ENCODE measurements around the gene DIP2B. TPM values are rescaled to one million over a fixed set of nuclear protein-coding genes. Genes with fewer than 3 reads are reported as not detected.
A peak's percentile ranks its signal among the peaks of the same experiment; 100 is the strongest.
"Not testable (repeated sequence)": the region's sequence is repeated elsewhere in the genome, so short reads cannot be mapped to it uniquely, and the experiment has no call there.

DIP2B gene
- polyA plus RNA-seq, 3 donors, result 3.5 to 12.3 (median 6.5) TPM

GRCh38 chr12:50541139-50541538 is 36.4 kb downstream of the DIP2B start:
- Histone ChIP-seq H3K9me3 (replicated peaks in 1 of 2; ENCODE audit: control insufficient read depth in 1 of 2, insufficient read depth in 1 of 2, low read length in 2 of 2) (no peaks in the 10 kb centered on the region), H2AFZ (ENCODE audit: insufficient read depth, low read depth, low read length, poor library complexity, severe bottlenecking) (no peak overlapping the region), H3K4me1 (ENCODE audit: control insufficient read depth in 1 of 2, insufficient read depth in 2 of 2, low read length in 2 of 2) (peaks cover 21 to 32% of the 10 kb centered on the region in 2 donors), H3K27ac (ENCODE audit: low read depth in 1 of 2, low read length in 2 of 2) (no peak overlapping the region), H3K4me2 (replicated peaks; ENCODE audit: extremely low read depth, low read length, poor library complexity, severe bottlenecking) (no peak overlapping the region), H4K20me1 (ENCODE audit: insufficient read depth, low read length) (peaks cover 85% of the 10 kb centered on the region), H3K27me3 (ENCODE audit: control insufficient read depth in 2 of 2, insufficient read depth in 2 of 2, low read length in 2 of 2) (no peaks in the 10 kb centered on the region), H3K9ac (ENCODE audit: insufficient read depth, low read length, poor library complexity, severe bottlenecking) (no peak overlapping the region), H3K4me3 (replicated peaks in 1 of 3; ENCODE audit: low read depth in 2 of 3, low read length in 3 of 3) (no peak overlapping the region), H3K79me2 (ENCODE audit: insufficient read depth, low read length) (peaks cover 92% of the 10 kb centered on the region), H3K36me3 (replicated peaks in 1 of 2; ENCODE audit: control insufficient read depth in 1 of 2, insufficient read depth in 2 of 2, low read length in 2 of 2) (no peaks in the 10 kb centered on the region)
- Mint-ChIP-seq H3K27ac (no peak overlapping the region), H3K4me3 (no peak overlapping the region), H3K36me3 (peaks cover 5 to 20% of the 10 kb centered on the region in 2 donors), H3K9me3 (no peaks in the 10 kb centered on the region), H3K27me3 (ENCODE audit: low read depth in 3 of 3) (no peaks in the 10 kb centered on the region), H3K4me1 (peaks cover 36% of the 10 kb centered on the region)
- no peak for TF ChIP-seq CTCF (IDR thresholded peaks at IDR 0.05)
- intact Hi-C loops (cut with micrococcal nuclease), result no loop called here
- DNase-seq, result no peak

- Histone ChIP-seq H3K4me2 (replicated peaks; ENCODE audit: extremely low read depth, low read length, poor library complexity, severe bottlenecking) (no peak overlapping the region), H3K27ac (ENCODE audit: low read depth in 1 of 2, low read length in 2 of 2) (peak overlapping the region in 1 of 2 donors; percentile 21), H3K4me3 (replicated peaks in 1 of 3; ENCODE audit: low read depth in 2 of 3, low read length in 3 of 3) (no peak overlapping the region), H3K9ac (ENCODE audit: insufficient read depth, low read length, poor library complexity, severe bottlenecking) (no peak overlapping the region), H3K9me3 (replicated peaks in 1 of 2; ENCODE audit: control insufficient read depth in 1 of 2, insufficient read depth in 1 of 2, low read length in 2 of 2) (no peaks in the 10 kb centered on the region), H3K79me2 (ENCODE audit: insufficient read depth, low read length) (peaks cover 92% of the 10 kb centered on the region), H4K20me1 (ENCODE audit: insufficient read depth, low read length) (peaks cover 86% of the 10 kb centered on the region), H3K27me3 (ENCODE audit: control insufficient read depth in 2 of 2, insufficient read depth in 2 of 2, low read length in 2 of 2) (no peaks in the 10 kb centered on the region), H2AFZ (ENCODE audit: insufficient read depth, low read depth, low read length, poor library complexity, severe bottlenecking) (no peak overlapping the region), H3K4me1 (ENCODE audit: control insufficient read depth in 1 of 2, insufficient read depth in 2 of 2, low read length in 2 of 2) (peaks cover 18 to 27% of the 10 kb centered on the region in 2 donors), H3K36me3 (replicated peaks in 1 of 2; ENCODE audit: control insufficient read depth in 1 of 2, insufficient read depth in 2 of 2, low read length in 2 of 2) (no peaks in the 10 kb centered on the region)
- WGBS (ENCODE audit: insufficient coverage), result no CpG with 5 or more reads among the region's 1 CpG
- intact Hi-C loops (cut with micrococcal nuclease), result no loop called here
- Mint-ChIP-seq H3K4me1 (peaks cover 34% of the 10 kb centered on the region), H3K36me3 (peaks cover 1 to 13% of the 10 kb centered on the region in 2 donors), H3K9me3 (no peaks in the 10 kb centered on the region), H3K27ac (peak overlapping the region in 1 of 7 donors; percentile 35), H3K27me3 (ENCODE audit: low read depth in 3 of 3) (no peaks in the 10 kb centered on the region), H3K4me3 (no peak overlapping the region)
- no peak for TF ChIP-seq CTCF (IDR thresholded peaks at IDR 0.05)
- no peak for DNase-seq
Observed at GRCh38 chr12:50542448-50542847, 37.7 kb downstream of the DIP2B start.

GRCh38 chr12:50543188-50543587 is 38.4 kb downstream of the DIP2B start:
- peaks cover 86% of the 10 kb centered on the region for H4K20me1 ChIP-seq (ENCODE audit: insufficient read depth, low read length)
- H3K9ac ChIP-seq (ENCODE audit: insufficient read depth, low read length, poor library complexity, severe bottlenecking); H3K4me3 Mint-ChIP-seq; DNase-seq; H3K36me3 ChIP-seq (replicated peaks in 1 of 2; ENCODE audit: control insufficient read depth in 1 of 2, insufficient read depth in 2 of 2, low read length in 2 of 2); H3K27me3 ChIP-seq (ENCODE audit: control insufficient read depth in 2 of 2, insufficient read depth in 2 of 2, low read length in 2 of 2); H3K9me3 Mint-ChIP-seq; H3K9me3 ChIP-seq (replicated peaks in 1 of 2; ENCODE audit: control insufficient read depth in 1 of 2, insufficient read depth in 1 of 2, low read length in 2 of 2); H2AFZ ChIP-seq (ENCODE audit: insufficient read depth, low read depth, low read length, poor library complexity, severe bottlenecking); H3K27me3 Mint-ChIP-seq (ENCODE audit: low read depth in 3 of 3); H3K4me2 ChIP-seq (replicated peaks; ENCODE audit: extremely low read depth, low read length, poor library complexity, severe bottlenecking); intact Hi-C loops (cut with micrococcal nuclease); H3K4me3 ChIP-seq (replicated peaks in 1 of 3; ENCODE audit: low read depth in 2 of 3, low read length in 3 of 3): not testable (repeated sequence)
- peaks cover 11 to 19% of the 10 kb centered on the region in 2 donors for H3K4me1 ChIP-seq (ENCODE audit: control insufficient read depth in 1 of 2, insufficient read depth in 2 of 2, low read length in 2 of 2)
- H3K36me3 Mint-ChIP-seq, result peaks cover 1 to 13% of the 10 kb centered on the region in 2 donors
- H3K27ac Mint-ChIP-seq, result peak overlapping the region in 3 of 7 donors; percentile 25 to 42 (median 35)
- peaks cover 96% of the 10 kb centered on the region for H3K79me2 ChIP-seq (ENCODE audit: insufficient read depth, low read length)
- H3K4me1 Mint-ChIP-seq, result peaks cover 27% of the 10 kb centered on the region
- WGBS (ENCODE audit: insufficient coverage), result 100% methylated on average over 1 of the region's 11 CpGs
- H3K27ac ChIP-seq (ENCODE audit: low read depth in 1 of 2, low read length in 2 of 2), result peak overlapping the region in 1 of 2 donors; percentile 21

Data from CD14-positive monocyte (primary cell).